Measurements from ENCODE around the gene TBX18. TPM values are rescaled to one million over a fixed set of nuclear protein-coding genes. Genes with fewer than 3 reads are reported as not detected.

Gene TBX18
- 28.1 and 55.7 TPM in 2 replicates for total RNA-seq

GRCh38 chr6:84764332-84765049, at the start of gene TBX18:
TSS of gene TBX18 (minus strand) at chr6:84764598. CDS start at chr6:84764181, 417 bp downstream.

All from smooth muscle cell of trachea (primary cell).